KMS-11 (cell line): ENCODE data around the gene MADCAM1.

Experiments
- H2AFZ ChIP-seq: fragments of 200-600 bp; sonication (generic); 2 replicates; pipeline ENCODE4 v1.6.1; 2016; ENCODE audit warnings: antibody characterized with exemption, mixed run types, low read depth
- H3K27ac ChIP-seq: fragments of 200-600 bp; sonication (generic); 2 replicates; pipeline ENCODE4 v1.6.1; 2016; ENCODE audit warnings: mild to moderate bottlenecking, mixed run types
- H3K27me3 ChIP-seq: fragments of 200-600 bp; sonication (generic); 2 replicates; pipeline ENCODE4 v1.6.1; 2017; ENCODE audit warnings: mild to moderate bottlenecking, low read depth, mixed run types, moderate library complexity; ENCODE audit not compliant: insufficient read depth
- H3K36me3 ChIP-seq: fragments of 200-600 bp; sonication (generic); 2 replicates; pipeline ENCODE4 v1.6.1; 2017; ENCODE audit warnings: mild to moderate bottlenecking, mixed run types; ENCODE audit not compliant: insufficient read depth
- H3K4me1 ChIP-seq: fragments of 200-600 bp; sonication (generic); 2 replicates; pipeline ENCODE4 v1.6.1; 2016; ENCODE audit warnings: mild to moderate bottlenecking, low read depth, mixed run types; ENCODE audit not compliant: poor library complexity, severe bottlenecking
- H3K4me2 ChIP-seq: fragments of 200-600 bp; sonication (generic); 2 replicates; pipeline ENCODE4 v1.7.0; 2016; ENCODE audit warnings: mild to moderate bottlenecking, mixed run types
- H3K4me3 ChIP-seq: fragments of 200-600 bp; sonication (generic); IDR thresholded peaks from 2 replicates; pipeline ENCODE4 v1.6.1; 2017; ENCODE audit warnings: low read depth, low read length, mixed read lengths; ENCODE audit not compliant: insufficient read depth
- H3K79me2 ChIP-seq: fragments of 200-600 bp; sonication (generic); 2 replicates; pipeline ENCODE4 v1.6.1; 2016; ENCODE audit warnings: low read depth, mixed run types; ENCODE audit not compliant: insufficient read depth
- H3K9ac ChIP-seq: fragments of 200-600 bp; sonication (generic); 2 replicates; pipeline ENCODE4 v1.6.1; 2016; ENCODE audit warnings: mild to moderate bottlenecking, mixed run types
- H4K20me1 ChIP-seq: fragments of 200-600 bp; sonication (generic); 2 replicates; pipeline ENCODE4 v1.6.1; 2016; ENCODE audit warnings: mild to moderate bottlenecking, mixed run types; ENCODE audit not compliant: insufficient read depth
- TF ChIP-seq, protein P1 (sequence below): fragments of 200-600 bp; sonication (generic); conservative IDR thresholded peaks from 2 replicates; pipeline ENCODE4 v1.6.1; 2017; ENCODE audit warnings: low read depth, mild to moderate bottlenecking, antibody characterized with exemption, low read length, moderate library complexity, mixed read lengths

The MADCAM1 gene

DNA sequence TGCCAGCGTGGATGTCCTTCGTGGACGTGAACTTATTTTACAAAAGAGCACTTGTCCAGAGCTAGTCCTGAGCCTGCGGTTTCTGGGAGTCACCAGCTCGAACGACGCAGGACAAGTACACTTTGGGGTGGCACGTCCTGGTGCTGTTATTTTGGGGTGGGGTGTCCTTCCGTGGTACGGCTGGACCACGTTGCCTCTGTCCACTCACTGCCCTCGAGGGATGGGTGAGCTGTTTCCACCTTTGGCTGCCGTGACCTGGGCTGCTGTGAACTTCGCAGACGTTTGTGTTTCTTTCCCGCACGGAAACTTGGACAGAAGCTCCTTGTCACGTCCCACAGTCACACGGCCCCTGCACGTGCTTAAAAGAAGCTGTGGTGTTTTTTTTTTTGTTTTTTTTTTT is 58.5 kb downstream of the MADCAM1 start:
- no peak overlapping the region for H3K4me2 ChIP-seq
- H3K9ac ChIP-seq = no peak overlapping the region
- no peak overlapping the region for H3K27ac ChIP-seq
- peaks cover 6% of the 10 kb centered on the region for H3K4me1 ChIP-seq
- TF ChIP-seq, protein P1, sequence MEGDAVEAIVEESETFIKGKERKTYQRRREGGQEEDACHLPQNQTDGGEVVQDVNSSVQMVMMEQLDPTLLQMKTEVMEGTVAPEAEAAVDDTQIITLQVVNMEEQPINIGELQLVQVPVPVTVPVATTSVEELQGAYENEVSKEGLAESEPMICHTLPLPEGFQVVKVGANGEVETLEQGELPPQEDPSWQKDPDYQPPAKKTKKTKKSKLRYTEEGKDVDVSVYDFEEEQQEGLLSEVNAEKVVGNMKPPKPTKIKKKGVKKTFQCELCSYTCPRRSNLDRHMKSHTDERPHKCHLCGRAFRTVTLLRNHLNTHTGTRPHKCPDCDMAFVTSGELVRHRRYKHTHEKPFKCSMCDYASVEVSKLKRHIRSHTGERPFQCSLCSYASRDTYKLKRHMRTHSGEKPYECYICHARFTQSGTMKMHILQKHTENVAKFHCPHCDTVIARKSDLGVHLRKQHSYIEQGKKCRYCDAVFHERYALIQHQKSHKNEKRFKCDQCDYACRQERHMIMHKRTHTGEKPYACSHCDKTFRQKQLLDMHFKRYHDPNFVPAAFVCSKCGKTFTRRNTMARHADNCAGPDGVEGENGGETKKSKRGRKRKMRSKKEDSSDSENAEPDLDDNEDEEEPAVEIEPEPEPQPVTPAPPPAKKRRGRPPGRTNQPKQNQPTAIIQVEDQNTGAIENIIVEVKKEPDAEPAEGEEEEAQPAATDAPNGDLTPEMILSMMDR = no peak
- H3K36me3 ChIP-seq = no peaks in the 10 kb centered on the region
- no peaks in the 10 kb centered on the region for H4K20me1 ChIP-seq
- no peak overlapping the region for H3K4me3 ChIP-seq
- H2AFZ ChIP-seq = no peak overlapping the region
- no peaks in the 10 kb centered on the region for H3K79me2 ChIP-seq
- peaks cover 43% of the 10 kb centered on the region; the same call in 1 of the 2 replicates for H3K27me3 ChIP-seq
